NOMO-1 treated with dmso at 0.1 percent for 144 hours (cell line): ENCODE results near the gene WNT10A.
A peak's percentile ranks its signal among the peaks of the same experiment; 100 is the strongest.

ENCODE experiments used
- DNase-seq: peaks from one replicate; lab custom pipeline; 2025; ENCODE audit not compliant: unreplicated experiment; lab: John Stamatoyannopoulos, UW

WNT10A gene

GRCh38 chr2:218876562-218877219, 4.0 kb upstream of the WNT10A start:
- peak; percentile 48 for DNase-seq

GRCh38 chr2:218877331-218877730, 3.3 kb upstream of the WNT10A start:
- DNase-seq, result no peak

GRCh38 chr2:218877891-218878290, 2.8 kb upstream of the WNT10A start:
- DNase-seq, result no peak

DNA sequence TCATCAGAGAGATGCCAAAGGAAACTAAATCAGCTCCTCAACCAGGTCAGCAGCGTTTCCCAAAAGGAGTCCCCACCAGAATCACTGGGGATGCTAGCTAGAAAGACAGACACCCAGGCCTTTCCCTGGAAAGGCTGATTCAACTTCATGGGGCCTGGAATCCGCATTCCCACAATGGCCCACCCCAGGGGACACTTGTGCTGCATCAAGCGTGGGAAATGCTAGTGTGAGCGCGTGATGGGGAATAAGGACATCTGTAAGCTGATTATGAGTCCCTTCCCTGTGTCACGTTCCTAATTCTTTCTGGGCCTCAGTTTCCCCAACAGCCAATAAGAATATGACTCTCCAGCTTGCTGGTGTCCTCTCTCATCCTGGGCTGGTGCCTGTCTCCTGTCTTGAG, 2.2 kb upstream of the WNT10A start:
- no peak for DNase-seq

DNA sequence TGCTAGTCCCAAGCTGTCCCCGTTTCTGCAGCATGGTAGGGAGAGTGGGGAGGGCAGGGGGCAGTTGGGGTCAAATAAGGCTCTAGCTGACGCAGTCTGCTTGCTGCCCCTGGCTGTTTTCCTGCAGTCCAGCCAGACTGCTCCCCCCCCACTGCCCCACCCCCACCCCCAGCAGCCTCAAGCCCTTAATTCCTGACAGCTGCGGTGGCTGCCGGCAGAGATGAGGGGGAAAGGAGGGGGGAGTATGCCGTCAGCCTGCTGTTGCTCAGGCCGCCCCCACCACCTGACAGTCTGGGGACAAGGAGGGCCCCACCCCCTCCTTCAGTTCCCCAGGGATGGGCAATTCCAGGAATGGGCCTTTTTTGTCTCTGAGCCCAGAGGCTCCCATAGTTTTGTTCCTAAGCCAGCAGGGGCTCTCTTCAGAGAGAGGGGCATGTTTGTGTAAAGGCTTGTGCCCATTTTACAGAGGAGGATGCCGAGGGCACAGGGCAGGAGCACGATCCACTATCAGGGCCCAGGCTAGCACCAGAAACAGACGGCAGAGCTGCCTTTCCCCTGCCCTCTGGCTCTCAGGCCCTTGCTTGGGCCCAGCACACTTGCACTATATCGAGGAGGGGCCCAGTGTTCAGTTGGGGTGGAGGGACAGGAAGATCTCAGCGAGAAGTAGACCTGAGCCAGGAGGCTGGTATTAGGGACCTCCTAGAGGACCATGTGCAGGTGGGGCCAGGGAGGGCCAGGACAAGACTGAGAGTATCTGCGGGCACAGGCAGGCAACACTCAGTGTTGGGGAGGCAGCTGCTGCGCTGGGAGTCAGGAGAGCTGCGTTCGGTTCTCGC, 1.5 kb upstream of the WNT10A start:
- DNase-seq, result no peak

DNA sequence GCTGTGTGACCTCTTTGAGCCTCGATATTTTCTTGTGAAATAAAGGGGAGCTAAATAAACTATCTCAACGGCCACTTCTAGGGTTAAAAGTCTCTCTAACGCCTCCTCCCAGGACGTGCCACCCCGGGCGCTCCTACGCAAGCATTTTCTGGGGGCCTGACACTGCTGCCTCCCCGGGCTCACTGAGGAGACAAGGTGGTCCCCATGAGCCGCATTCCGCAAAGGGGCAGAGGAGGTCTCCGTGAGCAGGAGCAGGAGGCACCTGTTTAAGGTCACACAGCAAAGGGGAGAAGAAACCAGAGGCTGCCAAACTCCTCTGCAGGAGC, 913 bp upstream of the WNT10A start:
- no peak for DNase-seq

DNA sequence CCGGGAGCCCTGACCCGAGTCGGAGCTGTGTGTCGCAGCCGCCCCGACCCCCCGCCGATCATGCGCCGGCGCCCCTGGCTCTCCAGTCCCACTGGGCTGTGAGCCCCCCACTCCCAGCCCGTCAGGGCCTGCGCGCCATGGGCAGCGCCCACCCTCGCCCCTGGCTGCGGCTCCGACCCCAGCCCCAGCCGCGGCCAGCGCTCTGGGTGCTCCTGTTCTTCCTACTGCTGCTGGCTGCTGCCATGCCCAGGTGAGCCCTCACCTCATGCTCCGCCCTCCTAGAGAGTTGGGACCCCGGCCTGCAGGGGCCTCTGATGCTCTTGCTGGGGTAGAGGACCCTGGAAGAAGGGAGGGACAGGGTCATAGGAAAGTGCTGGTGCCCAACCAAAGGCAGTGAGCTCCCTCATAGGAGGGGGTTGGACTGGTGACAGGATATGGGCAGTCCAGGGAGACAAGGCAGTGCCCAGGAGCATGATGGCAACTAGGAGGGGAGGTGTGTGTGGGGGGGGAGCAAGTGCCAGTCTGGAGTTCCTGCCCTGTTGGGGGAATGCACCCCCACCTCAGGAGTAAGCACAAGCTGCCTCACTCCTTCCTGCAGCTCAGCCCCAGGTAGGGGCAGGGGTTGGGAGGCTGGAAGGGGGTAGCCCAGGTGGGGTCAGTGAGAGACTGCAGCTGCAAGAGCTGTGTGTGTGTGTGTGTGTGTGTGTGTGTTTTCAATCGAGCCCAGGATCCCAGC, 375 bp downstream of the WNT10A start:
- no peak for DNase-seq

DNA sequence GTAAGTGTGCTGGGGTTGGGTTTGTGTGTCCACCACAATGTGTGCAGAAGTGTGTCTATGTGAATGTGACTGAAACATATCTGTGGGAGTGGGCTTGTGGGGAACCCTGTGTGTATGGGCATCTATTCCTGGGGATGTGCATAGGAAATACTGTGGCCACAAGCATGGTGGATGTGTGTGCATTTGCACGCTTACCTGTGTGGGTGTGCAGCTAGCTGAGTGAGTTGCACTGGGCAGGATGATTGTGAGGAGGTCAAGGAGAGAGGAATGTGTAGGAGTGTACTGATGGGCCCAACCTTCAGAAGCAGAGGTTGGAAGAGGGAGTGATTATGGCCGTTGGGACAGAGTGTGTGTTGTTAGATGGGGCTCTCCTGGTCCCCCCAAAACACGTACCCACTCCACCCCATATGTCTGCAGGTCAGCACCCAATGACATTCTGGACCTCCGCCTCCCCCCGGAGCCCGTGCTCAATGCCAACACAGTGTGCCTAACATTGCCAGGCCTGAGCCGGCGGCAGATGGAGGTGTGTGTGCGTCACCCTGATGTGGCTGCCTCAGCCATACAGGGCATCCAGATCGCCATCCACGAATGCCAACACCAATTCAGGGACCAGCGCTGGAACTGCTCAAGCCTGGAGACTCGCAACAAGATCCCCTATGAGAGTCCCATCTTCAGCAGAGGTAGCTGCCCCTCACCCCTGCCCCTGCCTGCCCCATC, 1.2 kb downstream of the WNT10A start:
- no peak for DNase-seq

GRCh38 chr2:218882461-218882816, 1.8 kb downstream of the WNT10A start:
- no peak for DNase-seq

DNA sequence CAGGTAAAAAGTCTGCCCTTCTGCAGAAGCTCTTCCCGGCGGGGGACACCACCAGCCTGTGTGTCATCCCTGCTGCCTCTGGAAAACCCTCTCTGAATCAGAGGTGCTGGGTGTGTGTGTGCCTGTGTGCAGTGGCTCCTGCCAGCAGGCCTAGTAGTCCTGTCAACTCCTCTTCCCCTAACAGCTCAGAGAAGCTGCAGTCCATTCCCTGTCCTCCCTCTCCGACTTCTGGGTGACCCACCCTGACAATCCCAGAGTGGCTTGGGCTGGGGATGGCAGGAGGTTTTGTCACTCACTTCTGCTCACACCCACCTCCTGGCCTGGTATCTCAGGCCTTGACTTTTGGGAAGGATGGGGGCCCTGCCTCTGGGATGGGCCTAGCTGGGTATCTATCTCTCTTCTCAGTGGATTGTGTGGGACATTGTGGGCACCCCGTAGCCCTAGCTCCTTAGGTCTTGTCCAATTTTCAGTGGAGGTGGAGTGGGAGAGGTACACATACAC, 2.3 kb downstream of the WNT10A start:
- DNase-seq, result no peak

GRCh38 chr2:218883491-218884490, 3.1 kb downstream of the WNT10A start:
- DNase-seq, result no peak

DNA sequence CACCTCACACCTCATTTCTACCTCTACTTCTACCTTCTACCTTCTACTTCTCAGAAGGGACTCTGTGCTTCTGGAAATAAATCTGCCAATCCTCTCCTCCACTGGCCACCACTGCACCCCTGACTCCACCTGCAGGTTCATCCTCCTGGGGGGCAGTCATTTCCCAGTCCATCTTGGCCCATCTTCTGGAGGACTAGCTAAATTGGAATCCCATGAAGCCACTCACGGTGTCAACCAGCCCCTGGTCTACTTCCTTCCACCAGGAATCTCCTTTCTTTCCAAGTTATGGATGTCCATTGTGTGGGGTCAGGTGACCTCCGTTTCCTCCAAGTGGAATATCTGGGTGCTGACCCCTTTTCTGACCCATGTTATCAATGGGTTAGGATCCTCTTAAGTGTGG, 3.9 kb downstream of the WNT10A start:
- no peak for DNase-seq

DNA sequence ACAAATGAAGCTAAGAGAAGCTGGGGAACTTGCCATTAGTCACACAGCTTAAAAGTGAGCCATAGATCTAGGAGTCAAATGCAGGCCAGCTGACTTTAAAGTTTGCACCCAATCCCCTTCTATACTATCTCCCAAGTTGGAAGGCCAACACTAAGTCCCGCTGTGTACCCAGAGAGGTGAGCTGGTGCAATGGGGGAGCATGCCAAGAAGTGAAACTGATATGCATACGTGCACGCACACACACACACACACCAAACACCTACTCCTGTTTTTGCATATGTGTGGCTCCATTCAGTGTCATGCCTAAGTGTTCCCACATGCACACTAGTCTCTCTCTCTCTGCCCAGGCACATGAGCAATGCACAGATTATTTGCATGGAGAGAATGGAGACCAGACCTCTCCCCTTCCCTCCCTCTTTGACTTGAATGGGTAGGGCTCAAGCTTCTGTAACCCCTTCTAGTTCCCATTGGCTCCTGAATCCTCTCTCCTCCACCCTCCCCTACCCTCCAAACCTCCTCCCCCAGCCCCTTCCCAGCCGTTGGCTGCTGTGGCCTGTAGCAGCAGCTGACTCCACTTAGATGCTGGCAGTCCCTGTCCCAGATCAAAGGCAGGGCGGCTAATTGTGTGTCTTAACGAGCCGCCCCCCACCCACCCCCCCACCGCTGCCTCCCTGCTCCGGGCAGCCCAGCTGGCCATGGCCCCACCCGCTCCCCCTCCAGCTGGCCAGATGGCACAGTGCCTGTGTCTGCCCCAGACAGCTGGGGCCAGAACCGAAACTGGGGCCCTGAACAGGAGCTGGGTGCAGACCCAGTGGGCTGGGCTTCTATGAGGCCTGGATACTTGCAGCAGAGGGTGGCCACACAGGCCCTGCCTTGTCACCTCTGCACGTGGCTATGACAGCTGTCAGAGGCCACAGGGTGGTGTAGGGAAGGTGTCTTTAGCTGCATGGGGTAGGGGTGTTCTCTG, 5.6 kb downstream of the WNT10A start:
- no peak for DNase-seq

DNA sequence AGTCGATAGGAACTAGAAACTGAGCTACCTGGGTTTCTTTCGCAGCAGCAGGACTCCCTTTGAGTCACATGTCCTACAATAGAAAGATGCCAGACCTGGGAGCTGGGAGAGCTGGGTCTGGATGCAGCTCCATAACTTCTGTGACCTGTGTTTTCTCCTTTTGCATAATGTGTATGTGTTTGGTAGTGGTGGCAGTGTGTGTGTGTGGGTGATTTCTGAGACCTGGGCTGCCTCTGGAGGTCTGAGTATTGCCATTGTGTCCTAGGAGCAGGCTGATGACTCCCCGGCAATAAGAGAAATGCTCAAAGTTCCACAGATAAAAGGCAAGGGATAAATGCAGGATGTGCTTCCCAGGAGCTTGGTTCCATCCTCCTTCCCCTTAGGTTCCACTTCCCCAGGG, 6.4 kb downstream of the WNT10A start:
- DNase-seq, result no peak

GRCh38 chr2:218888341-218888740, 7.7 kb downstream of the WNT10A start:
- no peak for DNase-seq

DNA sequence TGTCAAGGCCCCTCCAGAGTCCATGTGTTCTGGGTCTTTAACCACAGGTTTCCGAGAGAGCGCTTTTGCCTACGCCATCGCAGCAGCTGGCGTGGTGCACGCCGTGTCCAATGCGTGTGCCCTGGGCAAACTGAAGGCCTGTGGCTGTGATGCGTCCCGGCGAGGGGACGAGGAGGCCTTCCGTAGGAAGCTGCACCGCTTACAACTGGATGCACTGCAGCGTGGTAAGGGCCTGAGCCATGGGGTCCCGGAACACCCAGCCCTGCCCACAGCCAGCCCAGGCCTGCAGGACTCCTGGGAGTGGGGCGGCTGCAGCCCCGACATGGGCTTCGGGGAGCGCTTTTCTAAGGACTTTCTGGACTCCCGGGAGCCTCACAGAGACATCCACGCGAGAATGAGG, 9.3 kb downstream of the WNT10A start:
- DNase-seq, result no peak

- DNase-seq, result no peak
These were observed 9.7 kb downstream of the WNT10A start for GRCh38 chr2:218890369-218890768.

- no peak for DNase-seq
These were observed 10.9 kb downstream of the WNT10A start for GRCh38 chr2:218891275-218892135.
